Spleen (tissue), 11 donors: ENCODE measurements around the gene RNF212. TPM values are rescaled to one million over a fixed set of nuclear protein-coding genes. Genes with fewer than 3 reads are reported as not detected.

Experiments
- DNase-seq: peaks from one replicate; pipeline ENCODE4 v3.0.0-alpha.2; 2020
- H3K27ac ChIP-seq, 8 donors: fragments of 200-600 bp; sonication (generic) in 7 of 8; 1 replicate in 4 of 8; 2 replicates in 4 of 8; pipeline versions ENCODE4 v1.5.0 to v1.8.0; 2016 to 2021; ENCODE audit warnings: inconsistent platforms in 4 of 8, mild to moderate bottlenecking in 4 of 8, moderate library complexity in 1 of 8
- H3K27me3 ChIP-seq, 7 donors: fragments of 200-600 bp; sonication (generic) in 6 of 7; replicated peaks in 1 of 7; 1 replicate in 4 of 7; 2 replicates in 3 of 7; pipeline versions ENCODE4 v1.5.0 to v1.8.0; 2016 to 2021; ENCODE audit warnings: inconsistent platforms in 3 of 7, mild to moderate bottlenecking in 1 of 7
- H3K36me3 ChIP-seq, 6 donors: fragments of 200-600 bp; sonication (generic) in 5 of 6; 1 replicate in 4 of 6; 2 replicates in 2 of 6; pipeline versions ENCODE4 v1.5.0 to v1.8.0; 2016 to 2021; ENCODE audit warnings: inconsistent platforms in 2 of 6
- H3K4me1 ChIP-seq, 6 donors: fragments of 200-600 bp; sonication (generic) in 5 of 6; 1 replicate in 3 of 6; 2 replicates in 3 of 6; pipeline versions ENCODE4 v1.5.0 to v1.8.0; 2016 to 2021; ENCODE audit warnings: inconsistent platforms in 3 of 6
- H3K4me3 ChIP-seq, 8 donors: fragments of 200-600 bp; sonication (generic) in 7 of 8; 1 replicate in 4 of 8; 2 replicates in 4 of 8; pipeline versions ENCODE4 v1.5.0 to v1.8.0; 2016 to 2021; ENCODE audit warnings: inconsistent platforms in 4 of 8, mild to moderate bottlenecking in 4 of 8, moderate library complexity in 2 of 8
- H3K9me3 ChIP-seq, 8 donors: fragments of 200-600 bp; sonication (generic) in 7 of 8; 1 replicate in 4 of 8; 2 replicates in 4 of 8; pipeline versions ENCODE4 v1.5.0 to v1.8.0; 2016 to 2021; ENCODE audit warnings: inconsistent platforms in 4 of 8
- POLR2A ChIP-seq, 3 donors: fragments of 450-650 bp; IDR thresholded peaks; one replicate each; pipeline ENCODE4 v1.5.1; 2017; ENCODE audit warnings: antibody characterized with exemption in 3 of 3, mild to moderate bottlenecking in 1 of 3
- POLR2AphosphoS5 ChIP-seq, 3 donors: sonication (generic); formaldehyde crosslinking; IDR thresholded peaks; one replicate each; pipeline ENCODE4 v1.5.1; 2017; ENCODE audit warnings: antibody characterized with exemption in 3 of 3
- WGBS, 5 donors: extraction: QIAGEN DNeasy Blood & Tissue Kit in 3 of 5; methylation state at CpG; one replicate each; pipeline versions ENCODE4 v1.1.5 to v1.1.7; 2013 to 2018; 5-methylcytosine and 5-hydroxymethylcytosine counted together
- intact Hi-C: fragments of 100-400 bp; cut with DNase I; formaldehyde crosslinking; loops from one replicate; pipeline ENCODE4 v1.15.0; 2023; ENCODE audit warnings: low total_unique reads
- polyA plus RNA-seq, 3 donors: library from polyadenylated mRNA; stranded (reverse); fragments of 200-250 nt; gene quantifications; one replicate each; pipeline ENCODE4 v1.2.1, GENCODE V29; 2013
- total RNA-seq, 7 donors: library from RNA; depleted of rRNA in 3 of 7; stranded (reverse); fragments of >200 nt in 3 of 7; fragmentation: NEBNext Ultra II Directional in 4 of 7; extraction: Animal tissue kit (Norgen Biotek cat#: 25700) in 4 of 7; gene quantifications; one replicate each; pipeline versions ENCODE4 v1.1.0 to v1.2.1, GENCODE V29; 2016 to 2021
- TF ChIP-seq, protein P1 (sequence below), 11 experiments: fragments of 200-600 bp in 7 of 11; fragments of 450-650 bp in 4 of 11; sonication (generic) in 4 of 11; IDR thresholded peaks in 8 of 11; conservative IDR thresholded peaks in 3 of 11; 1 replicate in 7 of 11; 2 replicates in 4 of 11; pipeline versions ENCODE4 v1.4.0 to v1.8.0; 2016 to 2021; ENCODE audit warnings: antibody characterized with exemption in 11 of 11, inconsistent platforms in 4 of 11, mild to moderate bottlenecking in 1 of 11
- donor health status: healthy with polysubstance abuse.
- donor health status: DM: no; HTN: no; CAD: no; lungs with moderate emphysema.
- donor health status: DM: no; HTN: no; CAD: no.
- donor health status: Bipolar disorder and iron deficiency.
- donor health status: healthy.
- donor health status: DM: no; HTN: no; CAD: no.
- donor health status: DM: yes; HTN: yes; CAD: no.

The RNF212 gene
- total and polyA plus RNA-seq, 10 donors, result 0.46 to 5.6 (median 2.2) TPM

GRCh38 chr4:1052231-1052671, 61.1 kb downstream of the RNF212 start:
- intact Hi-C loops, result no loop called here
- H3K36me3 ChIP-seq, result no peaks in the 10 kb centered on the region
- peak; percentile 63 for DNase-seq
- no peak overlapping the region for H3K4me3 ChIP-seq
- WGBS, 5 donors, result 65 to 86% (median 71%) methylated on average over 7 to 15 of the region's 15 CpGs
- H3K4me1 ChIP-seq, result peaks cover 3 to 19% (median 13%) of the 10 kb centered on the region in 6 donors
- H3K27ac ChIP-seq, result no peak overlapping the region
- TF ChIP-seq POLR2A (IDR thresholded peaks at IDR 0.05) (no peak), POLR2AphosphoS5 (IDR thresholded peaks at IDR 0.05) (no peak)
- TF ChIP-seq, protein P1, sequence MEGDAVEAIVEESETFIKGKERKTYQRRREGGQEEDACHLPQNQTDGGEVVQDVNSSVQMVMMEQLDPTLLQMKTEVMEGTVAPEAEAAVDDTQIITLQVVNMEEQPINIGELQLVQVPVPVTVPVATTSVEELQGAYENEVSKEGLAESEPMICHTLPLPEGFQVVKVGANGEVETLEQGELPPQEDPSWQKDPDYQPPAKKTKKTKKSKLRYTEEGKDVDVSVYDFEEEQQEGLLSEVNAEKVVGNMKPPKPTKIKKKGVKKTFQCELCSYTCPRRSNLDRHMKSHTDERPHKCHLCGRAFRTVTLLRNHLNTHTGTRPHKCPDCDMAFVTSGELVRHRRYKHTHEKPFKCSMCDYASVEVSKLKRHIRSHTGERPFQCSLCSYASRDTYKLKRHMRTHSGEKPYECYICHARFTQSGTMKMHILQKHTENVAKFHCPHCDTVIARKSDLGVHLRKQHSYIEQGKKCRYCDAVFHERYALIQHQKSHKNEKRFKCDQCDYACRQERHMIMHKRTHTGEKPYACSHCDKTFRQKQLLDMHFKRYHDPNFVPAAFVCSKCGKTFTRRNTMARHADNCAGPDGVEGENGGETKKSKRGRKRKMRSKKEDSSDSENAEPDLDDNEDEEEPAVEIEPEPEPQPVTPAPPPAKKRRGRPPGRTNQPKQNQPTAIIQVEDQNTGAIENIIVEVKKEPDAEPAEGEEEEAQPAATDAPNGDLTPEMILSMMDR (IDR thresholded peaks at IDR 0.05 in 8 of 11, conservative IDR thresholded peaks at IDR 0.05 in 3 of 11), result no peak
- peaks cover 0 to 86% (median 11%) of the 10 kb centered on the region in 7 donors for H3K27me3 ChIP-seq
- no peaks in the 10 kb centered on the region for H3K9me3 ChIP-seq

DNA sequence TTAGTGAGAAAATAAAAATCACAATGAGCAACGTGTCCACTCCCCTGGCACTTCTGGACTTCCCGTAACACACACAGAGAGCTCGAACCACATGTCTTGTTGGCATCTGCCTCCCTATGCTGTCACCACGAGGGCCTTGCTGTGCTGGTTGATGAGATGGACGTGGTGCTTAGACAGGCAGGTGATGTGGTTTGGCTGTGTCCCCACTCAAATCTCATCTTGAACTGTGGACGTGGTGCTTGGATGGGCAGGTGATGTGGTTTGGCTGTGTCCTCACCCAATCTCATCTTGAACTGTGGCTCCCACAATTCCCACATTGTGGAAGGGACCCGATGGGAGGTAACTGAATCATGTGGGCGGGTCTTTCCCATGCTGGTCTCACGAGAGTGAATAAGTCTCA, 61.9 kb downstream of the RNF212 start:
- Histone ChIP-seq H3K27ac (no peak overlapping the region), H3K4me1 (peaks cover 3 to 24% (median 17%) of the 10 kb centered on the region in 6 donors), H3K27me3 (peaks cover 0 to 86% (median 16%) of the 10 kb centered on the region in 7 donors), H3K36me3 (no peaks in the 10 kb centered on the region), H3K4me3 (no peak overlapping the region), H3K9me3 (no peaks in the 10 kb centered on the region)
- no peak for TF ChIP-seq POLR2A (IDR thresholded peaks at IDR 0.05)
- TF ChIP-seq, protein P1 (IDR thresholded peaks at IDR 0.05 in 8 of 11, conservative IDR thresholded peaks at IDR 0.05 in 3 of 11), result no peak
- no peak for TF ChIP-seq POLR2AphosphoS5 (IDR thresholded peaks at IDR 0.05)
- 57 to 84% (median 70%) methylated on average over 9 of the region's 9 CpGs for WGBS, 5 donors
- no peak for DNase-seq
- intact Hi-C loops, result no loop called here

DNA sequence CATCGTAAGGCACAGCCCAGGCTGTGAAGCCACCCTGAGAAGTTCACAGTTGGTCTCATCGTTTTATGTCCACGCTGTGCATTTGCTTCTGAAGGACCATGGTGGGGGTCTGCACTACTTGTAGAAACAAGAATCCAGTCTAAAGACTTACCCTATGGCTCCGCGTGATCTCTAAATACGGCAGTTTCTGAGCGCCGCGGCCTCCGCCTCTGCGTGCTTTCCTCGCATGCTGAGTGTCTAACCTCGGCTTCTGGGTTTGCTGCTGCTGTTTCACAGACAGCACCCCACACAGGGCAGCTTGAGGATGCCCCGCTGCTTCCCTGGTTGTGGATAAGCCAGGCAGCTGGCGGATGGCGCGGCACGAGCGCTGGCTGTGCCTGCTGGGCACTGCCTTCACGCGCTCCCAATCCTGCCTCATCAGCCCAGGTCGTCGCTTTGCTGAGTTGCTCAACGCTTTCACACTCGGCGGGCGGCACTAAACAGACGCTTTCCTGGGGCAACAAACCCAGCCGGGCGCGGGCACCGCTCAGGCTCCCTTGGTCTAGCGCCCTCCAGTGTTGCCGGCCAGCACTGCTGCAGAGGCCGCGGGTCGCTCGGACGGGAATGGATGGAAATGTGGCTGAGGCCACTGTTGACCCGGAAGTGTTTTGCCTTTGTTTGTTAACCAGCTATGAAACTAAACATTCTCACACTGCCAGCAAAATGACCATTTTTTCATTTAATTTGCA, 62.7 kb downstream of the RNF212 start:
- no peaks in the 10 kb centered on the region for H3K9me3 ChIP-seq
- no peaks in the 10 kb centered on the region for H3K36me3 ChIP-seq
- 64 to 92% (median 79%) methylated on average over 26 to 40 of the region's 40 CpGs for WGBS, 5 donors
- H3K4me3 ChIP-seq, result no peak overlapping the region
- TF ChIP-seq POLR2AphosphoS5 (IDR thresholded peaks at IDR 0.05), result no peak
- TF ChIP-seq, protein P1 (IDR thresholded peaks at IDR 0.05 in 8 of 11, conservative IDR thresholded peaks at IDR 0.05 in 3 of 11), result no peak
- TF ChIP-seq POLR2A (IDR thresholded peaks at IDR 0.05), result no peak
- DNase-seq, result peak; percentile 75
- peaks cover 0 to 16% (median 10%) of the 10 kb centered on the region in 6 donors for H3K4me1 ChIP-seq
- H3K27ac ChIP-seq, result no peak overlapping the region
- H3K27me3 ChIP-seq, result peaks cover 0 to 79% (median 12%) of the 10 kb centered on the region in 7 donors
- intact Hi-C loops, result no loop called here

- DNase-seq, result peak; percentile 66
- 71 to 85% (median 81%) methylated on average over 14 to 21 of the region's 21 CpGs for WGBS, 5 donors
Measured at GRCh38 chr4:1049591-1049905, 63.8 kb downstream of the RNF212 start.

More at GRCh38 chr4:1049591-1049905, 63.8 kb downstream of the RNF212 start:
- Histone ChIP-seq H3K36me3 (no peaks in the 10 kb centered on the region), H3K27me3 (peaks cover 0 to 84% (median 14%) of the 10 kb centered on the region in 7 donors), H3K4me3 (no peak overlapping the region), H3K27ac (no peak overlapping the region), H3K4me1 (peaks cover 0 to 10% (median 8%) of the 10 kb centered on the region in 6 donors), H3K9me3 (no peaks in the 10 kb centered on the region)
- no peak for TF ChIP-seq POLR2A (IDR thresholded peaks at IDR 0.05)
- TF ChIP-seq, protein P1 (IDR thresholded peaks at IDR 0.05 in 8 of 11, conservative IDR thresholded peaks at IDR 0.05 in 3 of 11), result no peak
- TF ChIP-seq POLR2AphosphoS5 (IDR thresholded peaks at IDR 0.05), result no peak
- intact Hi-C loops, result no loop called here
